Ecto neural progenitor cell (in vitro differentiated cells): ENCODE data around the gene PFKFB1.
"Not testable (repeated sequence)": the region's sequence is repeated elsewhere in the genome, so short reads cannot be mapped to it uniquely, and the experiment has no call there.

Experiments used
- DNase-seq: peaks from one replicate; pipeline ENCODE4 v3.0.0-alpha.2; 2018; ENCODE audit warnings: low spot score

Gene PFKFB1

DNA sequence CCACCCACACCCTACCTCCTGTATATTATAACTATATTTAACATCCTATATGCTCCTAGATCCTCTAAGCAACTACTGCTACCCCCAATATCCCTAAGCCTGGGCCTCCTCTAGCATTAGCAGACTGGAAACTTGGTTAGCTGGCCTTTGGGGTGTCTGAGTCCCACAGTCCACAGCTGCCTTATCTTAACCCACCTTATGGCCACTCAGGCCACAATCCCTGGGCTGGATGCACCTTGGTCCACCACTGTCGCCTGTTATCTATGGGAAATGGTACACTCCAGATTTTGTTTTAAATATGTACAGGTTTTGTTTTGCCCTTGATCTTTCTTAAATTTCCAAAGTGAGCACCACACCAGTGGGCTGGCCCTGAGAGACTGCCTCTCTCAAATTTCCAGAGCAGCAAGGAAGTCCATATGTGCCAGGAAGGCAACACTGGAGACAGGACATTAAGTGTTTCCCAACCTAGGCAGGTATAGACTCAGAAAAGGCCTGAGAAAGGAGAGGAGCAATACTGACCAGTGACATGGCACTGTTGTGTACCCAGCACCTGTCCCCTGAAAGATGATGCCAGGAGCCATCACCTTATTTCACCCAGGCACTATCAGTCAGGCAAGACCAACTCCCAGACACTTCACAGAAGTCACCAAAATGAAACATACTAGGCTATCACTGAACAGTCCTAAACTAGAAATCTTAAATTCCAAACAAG, 921 bp downstream of the PFKFB1 start:
- no peak for DNase-seq

DNA sequence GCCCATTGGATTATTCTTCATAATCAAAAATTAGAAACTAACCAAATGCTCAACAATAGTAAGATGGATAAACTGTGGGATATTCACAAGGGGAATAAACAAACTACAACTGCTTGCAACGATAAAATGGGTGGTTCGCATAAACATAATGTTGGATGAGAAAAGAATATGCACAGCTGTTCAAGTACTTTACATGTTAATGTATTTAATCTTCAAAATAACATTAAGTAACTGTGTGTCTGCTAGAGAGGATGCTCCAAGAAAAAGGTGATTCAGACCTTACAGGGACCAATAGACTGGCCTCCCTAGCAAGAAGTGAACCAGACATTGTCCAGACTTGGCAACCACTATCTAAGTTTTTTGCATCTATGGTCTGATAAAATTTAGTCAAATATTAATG, 2.3 kb downstream of the PFKFB1 start:
- no peak for DNase-seq

- DNase-seq: not testable (repeated sequence)
Measured at GRCh38 chrX:54983306-54983705, 10.7 kb downstream of the PFKFB1 start.

GRCh38 chrX:54980334-54980733, 13.7 kb downstream of the PFKFB1 start:
- DNase-seq: no peak

GRCh38 chrX:54979432-54979831, 14.6 kb downstream of the PFKFB1 start:
- DNase-seq: no peak

DNA sequence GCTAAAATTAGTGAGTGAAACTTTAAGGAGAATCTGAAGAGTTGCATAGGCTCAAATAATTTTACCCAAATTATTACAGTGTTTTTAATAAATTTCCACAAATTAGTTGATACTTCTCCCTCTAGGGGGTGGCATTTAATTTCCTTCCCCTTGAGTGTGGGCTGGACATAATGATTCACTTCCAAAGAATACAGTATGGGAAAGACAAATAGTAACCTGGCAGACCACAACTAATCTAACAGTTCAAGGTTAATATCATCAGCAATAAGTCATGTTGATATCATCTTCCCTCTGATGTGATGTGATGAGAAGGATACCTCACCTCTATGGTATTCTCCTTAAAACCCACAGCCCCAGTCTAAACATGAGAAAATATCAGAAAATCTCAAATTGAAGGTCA, 15.5 kb downstream of the PFKFB1 start:
- no peak for DNase-seq

GRCh38 chrX:54977387-54977786, 16.6 kb downstream of the PFKFB1 start:
- DNase-seq: no peak

GRCh38 chrX:54964766-54965497, 29.1 kb downstream of the PFKFB1 start:
- no peak for DNase-seq

GRCh38 chrX:54961750-54962149, 32.2 kb downstream of the PFKFB1 start:
- no peak for DNase-seq

DNA sequence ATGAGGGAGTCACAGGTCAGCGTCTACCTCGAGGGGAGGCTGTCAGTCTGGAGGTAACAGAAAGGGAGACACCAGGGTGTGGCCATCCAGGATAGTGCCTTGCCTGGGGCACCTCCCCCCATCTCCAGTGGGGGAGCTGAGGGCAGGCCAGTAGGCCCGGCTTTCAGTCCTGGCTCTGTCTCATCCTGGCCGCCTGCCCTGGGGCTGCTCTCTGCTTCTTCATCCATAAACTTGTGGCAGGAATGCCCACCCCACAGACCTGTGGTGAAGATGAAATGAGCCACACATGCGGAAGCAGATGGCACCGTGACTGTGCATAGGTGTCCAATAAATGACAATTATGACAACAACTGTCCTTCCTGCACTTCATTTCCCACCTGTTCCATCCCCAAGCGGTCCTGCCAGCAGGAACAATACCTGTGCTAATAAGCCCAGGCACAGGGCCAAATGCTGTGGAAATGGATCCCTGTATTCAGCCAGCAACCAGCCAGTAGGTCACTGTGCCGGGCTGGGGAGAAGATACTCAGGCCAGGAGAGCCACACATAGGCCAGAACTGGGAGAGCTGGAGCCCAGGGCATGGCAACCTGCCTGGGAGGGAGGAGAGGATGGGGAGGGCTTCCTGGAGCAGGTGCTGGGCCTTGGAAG, 43.1 kb downstream of the PFKFB1 start:
- no peak for DNase-seq

DNA sequence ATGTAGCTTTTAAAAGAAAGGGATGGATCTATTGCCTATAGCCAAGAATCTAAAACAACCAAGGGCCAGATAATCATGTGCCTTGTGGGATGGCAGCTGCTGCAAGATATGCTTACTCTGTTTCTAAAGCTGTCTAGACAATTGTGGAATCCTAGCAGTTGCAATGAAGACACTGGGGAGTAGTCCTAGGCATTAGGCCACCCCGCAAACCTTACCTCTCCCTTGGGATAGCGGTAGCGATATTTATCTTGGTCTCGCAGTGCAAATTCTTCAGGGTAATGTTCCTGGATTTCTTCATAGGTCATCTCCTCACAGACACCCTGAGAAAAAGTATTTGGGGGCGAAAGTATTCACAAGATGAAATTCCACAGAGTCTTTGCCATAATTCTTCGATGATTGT, 48.8 kb downstream of the PFKFB1 start:
- no peak for DNase-seq

DNA sequence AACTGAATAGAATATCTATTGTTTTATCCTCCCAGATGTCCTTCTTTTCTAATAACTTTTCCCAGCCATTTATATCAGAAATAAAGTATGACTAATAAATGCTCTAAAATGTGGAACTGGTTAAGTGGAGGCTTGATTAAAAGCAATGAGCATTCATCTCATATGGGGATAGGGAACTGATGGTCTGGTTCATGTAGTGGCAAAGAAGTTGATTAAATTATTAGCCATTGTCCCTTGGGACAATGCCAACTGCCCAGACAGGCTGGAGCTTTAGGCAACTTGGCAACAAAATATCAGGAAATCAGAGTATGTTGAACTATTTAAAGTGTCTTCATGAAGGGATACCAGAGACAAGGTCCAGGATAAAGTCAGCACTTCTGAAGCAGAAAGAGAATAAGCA, 49.2 kb downstream of the PFKFB1 start:
- no peak for DNase-seq

DNA sequence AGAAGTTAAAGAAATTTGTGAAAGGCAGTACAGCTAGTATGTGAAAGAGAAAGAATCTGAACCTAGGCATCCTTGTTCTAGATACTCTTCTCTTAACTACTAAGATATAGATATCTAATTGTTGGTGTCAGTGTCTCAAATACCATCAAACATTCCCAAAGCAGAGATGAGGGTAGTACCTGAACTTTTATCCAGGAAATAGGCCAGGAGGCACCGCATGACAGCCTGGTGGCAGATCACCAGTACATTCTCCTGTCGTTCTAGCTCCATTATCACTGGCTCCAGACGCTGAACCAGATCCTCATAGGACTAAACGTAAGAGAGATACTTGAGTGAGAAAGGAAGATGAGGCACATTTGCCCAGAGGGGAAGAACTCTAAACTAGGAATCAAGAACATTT, 56.6 kb downstream of the PFKFB1 start:
- no peak for DNase-seq

DNA sequence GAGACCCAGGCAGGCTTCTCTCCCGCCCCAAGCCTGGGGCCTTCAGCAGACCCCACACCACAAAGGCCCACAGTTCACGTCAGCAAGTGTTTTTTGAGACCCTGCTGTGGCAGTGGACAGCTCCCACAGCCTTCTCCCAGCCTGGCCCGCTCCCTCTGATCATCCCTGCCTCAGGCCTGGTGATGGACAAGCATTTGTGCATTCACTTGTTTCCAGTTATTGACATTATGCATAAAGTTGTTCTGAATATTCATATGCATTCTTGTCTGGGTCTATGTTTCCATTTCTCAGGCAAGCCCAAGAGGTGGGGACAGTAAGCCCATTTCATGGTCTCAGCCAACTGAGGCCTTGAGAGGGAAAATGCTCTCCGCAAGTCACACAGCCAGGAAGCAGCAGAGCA, 58.7 kb downstream of the PFKFB1 start:
- DNase-seq: no peak

DNA sequence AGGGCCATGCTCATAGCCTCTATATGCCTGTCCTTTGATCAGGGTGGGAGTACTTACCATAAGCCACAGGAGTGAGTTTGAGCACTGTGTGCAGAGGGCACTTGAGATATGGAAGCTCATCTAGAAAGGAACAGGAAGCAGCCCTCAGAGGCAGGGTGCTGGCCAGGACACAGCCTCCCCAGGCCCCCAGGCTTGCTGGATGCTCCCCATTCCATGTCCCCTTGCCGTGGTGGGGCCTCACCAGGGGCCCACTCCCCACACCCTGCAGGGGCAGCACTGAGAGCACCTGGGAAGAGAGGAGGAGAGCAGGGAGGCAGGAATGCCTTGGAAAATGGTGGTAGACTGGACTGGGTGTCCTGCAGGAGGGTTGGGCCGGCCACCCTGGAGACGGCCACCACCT, 59.1 kb downstream of the PFKFB1 start:
- no peak for DNase-seq

DNA sequence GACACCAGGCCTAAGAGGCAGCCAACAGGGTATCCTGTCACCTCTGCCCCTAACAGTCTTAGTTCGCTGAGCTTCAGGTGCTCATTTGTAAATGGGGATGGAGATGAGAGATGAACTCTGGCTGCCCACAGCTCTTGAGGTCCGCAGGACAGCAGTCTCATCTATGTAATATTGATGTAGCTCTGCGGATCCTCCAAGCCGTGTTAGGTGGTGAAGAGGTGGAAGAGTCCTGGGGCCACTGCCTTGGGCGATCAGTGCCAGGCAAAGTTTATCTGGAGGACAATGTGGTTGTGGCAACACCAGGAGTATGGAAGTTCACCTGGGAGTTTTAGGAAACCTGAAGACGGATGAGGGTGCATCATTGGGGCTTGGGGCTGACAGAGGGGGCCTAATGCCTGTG, 59.9 kb downstream of the PFKFB1 start:
- no peak for DNase-seq

- no peak for DNase-seq
Measured at GRCh38 chrX:54933150-54933826, 60.7 kb downstream of the PFKFB1 start.

DNA sequence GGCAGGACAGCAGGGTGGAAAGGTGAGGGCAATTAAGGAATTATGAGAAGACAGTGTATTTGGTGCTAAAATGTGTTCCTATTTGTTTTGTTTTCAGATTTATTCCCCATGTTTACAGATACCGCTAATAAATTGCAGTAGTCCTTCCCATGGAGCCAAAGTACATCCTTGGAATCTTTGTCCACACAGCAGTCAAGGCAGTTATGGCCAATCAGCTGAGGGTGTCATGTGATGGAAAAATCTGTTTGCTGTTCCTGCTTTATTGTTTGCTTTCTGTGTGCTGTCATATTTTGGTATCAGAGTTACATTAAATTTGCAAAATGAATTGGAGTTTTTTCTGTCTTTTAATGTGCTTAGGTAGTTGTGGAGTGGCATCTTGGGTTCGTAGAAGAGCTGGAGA, 62.9 kb downstream of the PFKFB1 start:
- DNase-seq: no peak

DNA sequence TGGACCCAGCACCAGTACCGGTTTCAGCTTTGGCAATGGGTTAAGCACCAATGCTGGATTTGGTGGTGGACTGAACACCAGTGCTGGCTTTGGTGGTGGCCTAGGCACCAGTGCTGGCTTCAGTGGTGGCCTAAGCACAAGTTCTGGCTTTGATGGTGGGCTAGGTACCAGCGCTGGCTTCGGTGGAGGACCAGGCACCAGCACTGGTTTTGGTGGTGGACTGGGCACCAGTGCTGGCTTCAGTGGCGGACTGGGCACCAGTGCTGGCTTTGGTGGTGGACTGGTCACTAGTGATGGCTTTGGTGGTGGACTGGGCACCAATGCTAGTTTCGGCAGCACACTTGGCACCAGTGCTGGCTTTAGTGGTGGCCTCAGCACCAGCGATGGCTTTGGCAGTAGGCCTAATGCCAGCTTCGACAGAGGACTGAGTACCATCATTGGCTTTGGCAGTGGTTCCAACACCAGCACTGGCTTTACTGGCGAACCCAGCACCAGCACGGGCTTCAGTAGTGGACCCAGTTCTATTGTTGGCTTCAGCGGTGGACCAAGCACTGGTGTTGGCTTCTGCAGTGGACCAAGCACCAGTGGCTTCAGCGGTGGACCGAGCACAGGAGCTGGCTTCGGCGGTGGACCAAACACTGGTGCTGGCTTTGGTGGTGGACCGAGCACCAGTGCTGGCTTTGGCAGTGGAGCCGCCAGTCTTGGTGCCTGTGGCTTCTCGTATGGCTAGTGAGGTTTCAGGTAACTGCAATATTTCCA, 63.5 kb downstream of the PFKFB1 start:
- DNase-seq: peak; percentile 11

DNA sequence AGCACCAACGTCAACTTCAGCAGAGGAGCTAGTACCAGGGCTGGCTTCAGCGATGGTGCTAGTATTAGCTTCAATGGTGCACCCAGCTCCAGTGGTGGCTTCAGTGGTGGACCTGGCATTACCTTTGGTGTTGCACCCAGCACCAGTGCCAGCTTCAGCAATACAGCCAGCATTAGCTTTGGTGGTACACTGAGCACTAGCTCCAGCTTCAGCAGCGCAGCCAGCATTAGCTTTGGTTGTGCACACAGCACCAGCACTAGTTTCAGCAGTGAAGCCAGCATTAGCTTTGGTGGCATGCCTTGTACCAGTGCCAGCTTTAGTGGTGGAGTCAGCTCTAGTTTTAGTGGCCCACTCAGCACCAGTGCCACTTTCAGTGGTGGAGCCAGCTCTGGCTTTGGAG, 65.1 kb downstream of the PFKFB1 start:
- peak; percentile 23 for DNase-seq

- peak; percentile 1 for DNase-seq
Measured at GRCh38 chrX:54926978-54927377, 67.0 kb downstream of the PFKFB1 start.

DNA sequence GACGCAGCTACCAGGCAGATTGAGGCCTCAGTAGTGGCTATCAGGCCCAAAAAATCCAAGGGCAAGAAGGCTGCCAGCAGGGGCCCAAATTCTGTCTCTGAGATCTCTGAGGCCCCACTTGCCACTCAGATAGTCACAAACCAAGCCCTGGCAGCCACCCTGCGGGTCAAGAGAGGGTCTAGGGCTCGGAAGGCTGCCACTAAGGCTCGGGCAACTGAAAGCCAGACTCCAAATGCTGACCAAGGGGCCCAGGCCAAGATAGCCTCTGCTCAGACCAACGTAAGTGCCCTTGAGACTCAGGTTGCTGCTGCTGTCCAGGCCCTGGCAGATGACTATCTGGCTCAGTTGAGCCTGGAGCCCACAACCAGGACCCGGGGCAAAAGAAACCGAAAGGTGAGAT, 70.6 kb downstream of the PFKFB1 start:
- peak; percentile 8 for DNase-seq
